22Rv1 (cell line): ENCODE data around the gene SLC31A1.

Experiments used
- H3K27ac ChIP-seq: fragments of 450-650 bp; 2 replicates; pipeline ENCODE4 v1.5.1; 2017
- ZFX ChIP-seq: fragments of 450-650 bp; IDR thresholded peaks from 2 replicates; pipeline ENCODE4 v1.6.1; 2017; ENCODE audit warnings: antibody characterized with exemption, borderline replicate concordance
- TF ChIP-seq, protein P1 (sequence below): fragments of 450-650 bp; IDR thresholded peaks from 2 replicates; pipeline ENCODE4 v1.5.1; 2017; ENCODE audit warnings: mild to moderate bottlenecking

SLC31A1 gene

DNA sequence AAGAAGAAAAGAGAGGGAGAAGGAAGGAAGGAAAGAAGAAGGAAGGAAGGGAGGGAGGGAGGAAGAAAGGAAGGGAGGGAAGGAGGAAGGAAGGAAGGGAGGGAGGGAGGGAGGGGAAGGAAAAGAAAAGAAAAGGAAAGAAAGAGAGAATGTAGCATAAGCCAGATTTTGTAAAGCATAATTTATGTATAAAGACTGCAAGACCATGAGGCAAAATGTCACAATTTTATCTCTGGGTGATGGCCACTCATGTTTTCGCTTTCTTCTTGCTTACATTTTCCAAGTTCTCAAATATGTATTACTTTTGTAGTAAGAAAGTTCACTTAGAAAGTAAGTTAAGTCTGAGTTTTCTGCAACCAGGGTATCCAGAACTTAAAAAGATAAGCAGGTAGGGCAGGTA, 85.2 kb downstream of the SLC31A1 start:
- no peak overlapping the region for H3K27ac ChIP-seq
- TF ChIP-seq ZFX: no peak
- TF ChIP-seq, protein P1, sequence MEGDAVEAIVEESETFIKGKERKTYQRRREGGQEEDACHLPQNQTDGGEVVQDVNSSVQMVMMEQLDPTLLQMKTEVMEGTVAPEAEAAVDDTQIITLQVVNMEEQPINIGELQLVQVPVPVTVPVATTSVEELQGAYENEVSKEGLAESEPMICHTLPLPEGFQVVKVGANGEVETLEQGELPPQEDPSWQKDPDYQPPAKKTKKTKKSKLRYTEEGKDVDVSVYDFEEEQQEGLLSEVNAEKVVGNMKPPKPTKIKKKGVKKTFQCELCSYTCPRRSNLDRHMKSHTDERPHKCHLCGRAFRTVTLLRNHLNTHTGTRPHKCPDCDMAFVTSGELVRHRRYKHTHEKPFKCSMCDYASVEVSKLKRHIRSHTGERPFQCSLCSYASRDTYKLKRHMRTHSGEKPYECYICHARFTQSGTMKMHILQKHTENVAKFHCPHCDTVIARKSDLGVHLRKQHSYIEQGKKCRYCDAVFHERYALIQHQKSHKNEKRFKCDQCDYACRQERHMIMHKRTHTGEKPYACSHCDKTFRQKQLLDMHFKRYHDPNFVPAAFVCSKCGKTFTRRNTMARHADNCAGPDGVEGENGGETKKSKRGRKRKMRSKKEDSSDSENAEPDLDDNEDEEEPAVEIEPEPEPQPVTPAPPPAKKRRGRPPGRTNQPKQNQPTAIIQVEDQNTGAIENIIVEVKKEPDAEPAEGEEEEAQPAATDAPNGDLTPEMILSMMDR: no peak

GRCh38 chr9:113307396-113307975, 86.1 kb downstream of the SLC31A1 start:
- no peak overlapping the region for H3K27ac ChIP-seq
- TF ChIP-seq, protein P1: no peak
- no peak for TF ChIP-seq ZFX

- TF ChIP-seq, protein P1: peak; percentile 85
- no peak for TF ChIP-seq ZFX
- no peak overlapping the region for H3K27ac ChIP-seq
Measured at GRCh38 chr9:113309204-113309813, 88.0 kb downstream of the SLC31A1 start.

- H3K27ac ChIP-seq: no peak overlapping the region
- TF ChIP-seq, protein P1: no peak
- TF ChIP-seq ZFX: no peak
Measured at GRCh38 chr9:113310538-113310937, 89.2 kb downstream of the SLC31A1 start.

GRCh38 chr9:113311961-113312360, 90.6 kb downstream of the SLC31A1 start:
- TF ChIP-seq, protein P1: no peak
- no peak for TF ChIP-seq ZFX
- no peak overlapping the region for H3K27ac ChIP-seq

- TF ChIP-seq, protein P1: no peak
- TF ChIP-seq ZFX: no peak
- H3K27ac ChIP-seq: no peak overlapping the region
Measured at GRCh38 chr9:113313261-113313660, 91.9 kb downstream of the SLC31A1 start.
